Measurements from ENCODE around the gene MEF2C.

GRCh38 chr5:88700121-88700520 is 182.9 kb downstream of the MEF2C start:
- no peak for TF ChIP-seq EZH2 (IDR thresholded peaks at IDR 0.05)
- TF ChIP-seq POLR2AphosphoS5 (IDR thresholded peaks at IDR 0.05; ENCODE audit: low read depth, low read length), result no peak
- no peak for TF ChIP-seq TCF7L2 (IDR thresholded peaks at IDR 0.05; ENCODE audit: borderline replicate concordance, extremely low read depth, insufficient read depth, insufficient read length)
- TF ChIP-seq CBX3 (IDR thresholded peaks at IDR 0.05; ENCODE audit: low read depth), result no peak
- TF ChIP-seq REST (IDR thresholded peaks at IDR 0.05; ENCODE audit: low read depth), result no peak
- no peak for TF ChIP-seq EZH2phosphoT487 (IDR thresholded peaks at IDR 0.05; ENCODE audit: borderline replicate concordance)
- TF ChIP-seq CTCF (IDR thresholded peaks at IDR 0.05 in 2 of 3, conservative IDR thresholded peaks at IDR 0.05 in 1 of 3; ENCODE audit: borderline replicate concordance in 1 of 3, insufficient read depth in 1 of 3, low read depth in 2 of 3, low read length in 2 of 3), result no peak
- no peak for TF ChIP-seq POLR2A (IDR thresholded peaks at IDR 0.05; ENCODE audit: borderline replicate concordance, extremely low read depth, insufficient read depth, insufficient read length)
